Gastrocnemius medialis (tissue), 4 donors: Measurements from ENCODE around the gene CBL.

ENCODE experiments used
- CTCF ChIP-seq, 5 experiments: fragments of 450-650 bp in 3 of 5; fragments of 200-600 bp in 2 of 5; sonication (generic) in 2 of 5; IDR thresholded peaks in 4 of 5; conservative IDR thresholded peaks in 1 of 5; 1 replicate in 4 of 5; 2 replicates in 1 of 5; pipeline ENCODE4 v1.5.1; 2016 to 2019; ENCODE audit warnings: antibody characterized with exemption in 5 of 5, mild to moderate bottlenecking in 3 of 5, moderate library complexity in 3 of 5
- POLR2A ChIP-seq, 2 donors: fragments of 450-650 bp; IDR thresholded peaks; one replicate each; pipeline ENCODE4 v1.6.1; 2017; ENCODE audit warnings: antibody characterized with exemption in 2 of 2, mild to moderate bottlenecking in 2 of 2, moderate library complexity in 2 of 2

- TF ChIP-seq CTCF (IDR thresholded peaks at IDR 0.05 in 4 of 5, conservative IDR thresholded peaks at IDR 0.05 in 1 of 5) = no peak
- TF ChIP-seq POLR2A (IDR thresholded peaks at IDR 0.05) = no peak
Observed at GRCh38 chr11:119266063-119266462, 59.9 kb downstream of the CBL start.
